Inflammatory macrophage (primary cell): ENCODE measurements around the gene INTS12.
A peak's percentile ranks its signal among the peaks of the same experiment; 100 is the strongest.

Source experiments
- DNase-seq, 2 donors: peaks; one replicate each; pipeline ENCODE4 v3.0.0-alpha.2; 2020 to 2022

Gene INTS12

DNA sequence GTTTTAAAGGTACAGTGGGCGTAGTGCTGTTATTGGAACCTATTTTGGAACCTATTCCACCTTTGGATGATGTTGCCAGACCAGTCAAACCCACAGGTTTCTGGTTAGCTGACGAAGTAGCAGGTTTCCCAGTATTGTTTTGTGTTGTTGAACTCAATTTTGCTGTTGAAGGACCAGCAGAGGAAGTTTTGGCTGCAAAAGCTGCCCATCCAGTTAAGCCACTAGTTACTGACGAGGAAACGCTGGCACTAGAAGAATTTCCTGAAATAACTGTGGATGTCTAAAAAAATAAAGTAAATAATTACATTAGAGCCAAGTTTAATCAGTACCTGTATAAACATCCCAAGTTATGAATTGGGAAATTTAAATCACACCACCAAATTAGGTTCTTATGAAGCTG lies 25.5 kb downstream of the INTS12 start:
- DNase-seq = no peak

GRCh38 chr4:105679186-105679585 lies 29.3 kb downstream of the INTS12 start:
- DNase-seq = no peak

DNA sequence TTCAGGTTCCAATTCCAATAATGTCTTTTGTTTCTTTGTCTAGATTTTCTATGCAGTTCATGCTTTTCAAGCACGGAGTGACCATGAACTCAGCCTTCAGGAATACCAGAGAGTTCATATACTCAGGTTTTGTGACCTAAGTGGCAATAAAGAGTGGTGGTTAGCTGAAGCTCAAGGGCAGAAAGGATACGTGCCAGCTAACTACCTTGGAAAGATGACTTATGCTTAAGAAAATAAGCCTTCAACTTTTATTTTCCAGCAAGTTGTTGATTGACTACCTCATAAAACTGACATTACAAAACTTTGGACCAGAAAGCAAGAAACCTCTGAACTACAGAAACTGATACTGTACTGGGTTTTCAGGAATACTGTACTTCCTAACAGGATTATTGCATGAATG lies 30.8 kb downstream of the INTS12 start:
- DNase-seq = no peak

GRCh38 chr4:105674011-105674410 lies 34.5 kb downstream of the INTS12 start:
- DNase-seq = no peak

DNA sequence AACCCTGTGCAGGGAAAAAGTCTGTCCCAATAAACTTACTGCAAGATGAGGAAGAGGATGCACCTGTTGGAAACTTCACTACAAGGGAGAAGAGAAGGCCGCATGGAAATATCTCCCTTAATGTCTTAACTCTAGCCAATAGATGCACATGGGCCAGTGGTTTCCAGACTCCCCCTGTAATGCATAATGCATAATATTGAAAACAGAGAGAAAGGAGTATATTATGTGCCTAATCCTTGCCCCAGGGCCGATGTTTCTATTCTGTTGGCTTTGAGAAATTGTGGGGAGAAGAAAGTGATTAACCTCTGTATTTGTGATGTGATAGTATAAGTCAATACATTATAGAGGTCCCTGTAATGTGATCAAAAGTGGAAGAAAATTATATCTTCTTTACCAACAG lies 37.2 kb downstream of the INTS12 start:
- DNase-seq = no peak

GRCh38 chr4:105670684-105671083 lies 37.8 kb downstream of the INTS12 start:
- no peak for DNase-seq

- no peak for DNase-seq
Measured at GRCh38 chr4:105666693-105667092, 41.8 kb downstream of the INTS12 start.

GRCh38 chr4:105662935-105663675 lies 45.4 kb downstream of the INTS12 start:
- no peak for DNase-seq

GRCh38 chr4:105661028-105661427 lies 47.5 kb downstream of the INTS12 start:
- DNase-seq = no peak

DNA sequence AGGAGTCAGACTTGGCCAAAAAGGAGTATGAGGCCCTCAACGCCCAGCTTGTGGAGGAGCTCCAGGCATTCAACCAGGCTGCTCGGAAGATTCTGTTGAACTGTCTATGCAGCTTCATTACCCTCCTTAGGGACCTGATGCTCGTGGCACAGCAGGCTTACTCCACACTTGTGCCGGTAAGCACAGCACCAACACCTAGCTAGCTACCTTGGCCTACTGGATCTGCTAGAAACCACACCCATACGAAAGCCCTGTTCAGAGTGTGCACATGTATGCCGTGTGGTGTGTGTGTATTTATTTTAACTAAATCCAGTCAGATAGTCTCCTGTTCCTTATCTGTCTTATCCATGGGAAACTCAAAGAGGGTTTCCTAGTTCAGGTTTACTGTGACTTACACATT lies 49.3 kb downstream of the INTS12 start:
- no peak for DNase-seq

DNA sequence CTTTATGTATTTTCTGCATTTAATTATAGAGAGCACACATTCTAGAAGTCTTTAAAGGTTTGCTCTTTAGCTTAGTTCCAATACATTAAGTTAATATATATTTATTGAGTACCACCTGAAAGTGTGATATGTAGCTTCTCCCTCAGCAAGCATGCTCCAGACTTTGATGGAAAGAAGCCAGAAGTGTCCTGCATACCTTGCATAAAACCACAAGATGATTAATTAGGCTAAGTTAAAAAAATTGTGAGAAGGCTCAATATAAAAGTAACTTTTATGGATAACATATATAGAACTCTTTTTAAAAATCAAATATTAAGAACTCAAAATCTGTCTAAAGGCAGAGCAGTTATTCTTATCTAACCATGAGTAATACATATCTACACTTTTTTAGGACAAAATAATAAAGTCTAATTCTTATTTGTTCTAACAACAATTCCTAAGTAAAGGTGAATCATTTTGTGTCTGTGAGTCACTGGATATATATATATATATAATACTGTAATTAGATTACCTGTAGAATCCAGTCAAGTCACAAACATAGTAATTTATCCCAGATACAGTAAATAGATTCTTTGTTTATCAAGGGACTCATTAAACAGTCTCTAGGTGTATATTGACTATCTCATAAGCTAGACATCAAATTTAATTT lies 51.2 kb downstream of the INTS12 start:
- DNase-seq = no peak

- no peak for DNase-seq
Measured at GRCh38 chr4:105652286-105652888, 56.1 kb downstream of the INTS12 start.

- DNase-seq = no peak
Measured at GRCh38 chr4:105651884-105652283, 56.6 kb downstream of the INTS12 start.

- no peak for DNase-seq
Measured at GRCh38 chr4:105650190-105650589, 58.3 kb downstream of the INTS12 start.

DNA sequence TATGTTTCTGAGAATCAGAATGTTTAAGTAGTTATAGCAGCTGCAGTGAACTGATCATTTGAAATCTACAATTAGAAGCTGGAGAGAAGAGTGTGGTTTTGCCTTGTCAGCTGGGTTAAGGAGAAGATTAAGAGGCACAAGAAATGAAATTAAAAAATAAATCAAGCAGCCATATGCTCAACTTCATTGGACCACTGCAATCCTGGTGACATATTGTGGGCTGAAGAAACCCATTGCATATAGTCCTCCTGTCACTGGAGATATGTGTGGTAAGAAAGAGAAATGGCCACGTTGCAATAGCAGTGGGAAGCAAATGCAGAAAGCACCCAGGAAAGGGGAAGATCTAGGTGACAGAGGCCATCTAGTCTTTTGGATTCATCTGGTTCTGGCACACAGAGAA lies 63.0 kb downstream of the INTS12 start:
- peak in 1 of 2 donors; percentile 23 for DNase-seq

- DNase-seq = no peak
Measured at GRCh38 chr4:105644257-105644656, 64.2 kb downstream of the INTS12 start.

DNA sequence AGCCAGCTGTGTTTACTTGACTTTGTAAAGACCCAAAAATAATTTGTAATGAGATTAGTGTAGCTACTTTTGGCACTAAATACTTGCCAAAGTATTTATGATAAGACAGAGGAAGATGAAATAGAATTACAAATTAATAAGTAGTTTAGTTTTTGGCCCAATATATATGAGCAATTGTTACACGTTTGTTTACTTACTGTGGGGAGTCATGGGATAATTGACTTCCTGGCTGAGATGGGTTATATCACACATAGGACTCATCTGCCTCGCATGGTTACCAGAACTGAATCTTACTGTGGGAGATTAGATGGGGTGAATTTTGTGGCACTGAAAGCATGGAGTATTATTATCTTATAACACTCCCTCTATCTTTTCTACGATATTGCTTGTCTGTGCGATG lies 66.6 kb downstream of the INTS12 start:
- no peak for DNase-seq

DNA sequence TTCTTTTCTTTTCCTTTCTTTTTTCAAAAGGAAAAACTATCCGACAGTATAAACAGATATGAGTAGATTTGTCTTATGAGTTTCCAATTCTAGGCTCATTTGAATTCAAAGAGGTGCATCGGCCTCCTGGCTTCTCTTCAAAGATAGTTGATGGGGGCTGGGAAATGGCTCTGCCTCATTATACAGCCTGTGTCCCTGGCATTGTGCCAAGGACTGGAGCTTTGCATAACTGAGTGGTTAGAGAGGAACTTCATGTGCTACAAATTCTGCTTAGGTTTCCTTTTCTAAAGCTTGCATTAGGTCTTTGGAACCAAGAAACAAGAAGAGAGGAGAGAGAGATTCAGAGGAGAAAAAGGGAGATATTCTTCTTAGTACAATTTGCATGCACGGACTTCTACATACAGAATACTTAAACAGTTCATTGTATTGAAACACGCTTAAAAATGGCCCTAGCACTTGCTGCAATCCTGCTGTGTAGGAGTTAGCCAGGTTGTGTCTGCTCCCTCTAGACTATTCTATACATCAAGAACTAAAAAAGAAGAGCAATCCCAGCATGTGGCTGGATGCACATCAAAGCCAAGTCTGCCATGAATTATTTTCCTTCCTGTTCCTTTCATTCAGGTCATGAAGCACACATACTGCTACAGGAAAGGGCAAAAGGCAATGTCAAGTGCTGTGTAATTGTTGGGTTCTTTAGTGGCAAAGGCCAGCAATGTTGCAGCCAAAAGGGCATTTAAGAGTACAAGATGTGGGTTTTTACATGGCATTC lies 70.9 kb downstream of the INTS12 start:
- peak; percentile 61 to 63 for DNase-seq

GRCh38 chr4:105634402-105635080 lies 73.9 kb downstream of the INTS12 start:
- DNase-seq = no peak

DNA sequence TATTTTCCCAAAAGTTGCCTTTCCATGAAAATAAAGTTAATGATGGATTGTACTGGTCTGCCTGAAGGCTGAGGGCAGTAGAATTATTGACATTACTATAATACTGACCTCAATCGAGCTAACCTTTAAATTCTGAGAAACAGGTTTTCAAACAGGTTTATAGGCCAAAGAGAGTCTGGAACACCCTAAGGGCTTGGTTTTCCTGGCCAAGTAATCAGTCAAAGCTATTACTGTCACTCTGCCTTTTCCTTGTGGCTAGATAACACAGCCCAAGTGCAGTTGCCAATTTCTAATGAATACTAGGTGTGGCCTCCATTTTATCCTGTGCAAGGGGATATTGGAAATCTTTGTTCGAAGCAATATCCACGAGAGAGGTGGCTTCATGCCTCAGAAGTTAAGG lies 75.2 kb downstream of the INTS12 start:
- no peak for DNase-seq
